ENCODE results near the gene PRKG1.

PRKG1 gene

GRCh38 chr10:51170518-51171245 is 96.4 kb downstream of the PRKG1 start:
- WGBS, 2 experiments (ENCODE audit: insufficient coverage in 2 of 2) = 95 to 100% methylated on average over 1 to 2 of the region's 2 CpGs
- Histone ChIP-seq H3K27ac (ENCODE audit: low read depth, low read length, severe bottlenecking) (no peak overlapping the region), H3K4me1 (ENCODE audit: control insufficient read depth, insufficient read depth, low read length, poor library complexity, severe bottlenecking) (no peaks in the 10 kb centered on the region), H3K36me3 (ENCODE audit: control insufficient read depth, insufficient read depth, low read length) (no peaks in the 10 kb centered on the region), H3K4me3 (ENCODE audit: extremely low read depth, insufficient read depth, low read length, poor library complexity, severe bottlenecking) (no peak overlapping the region), H3K9me3 (ENCODE audit: control insufficient read depth, low read length) (no peaks in the 10 kb centered on the region)

GRCh38 chr10:51171946-51172345 is 97.7 kb downstream of the PRKG1 start:
- Histone ChIP-seq H3K4me3 (ENCODE audit: extremely low read depth, insufficient read depth, low read length, poor library complexity, severe bottlenecking) (no peak overlapping the region), H3K4me1 (ENCODE audit: control insufficient read depth, insufficient read depth, low read length, poor library complexity, severe bottlenecking) (no peaks in the 10 kb centered on the region), H3K36me3 (ENCODE audit: control insufficient read depth, insufficient read depth, low read length) (no peaks in the 10 kb centered on the region), H3K9me3 (ENCODE audit: control insufficient read depth, low read length) (no peaks in the 10 kb centered on the region), H3K27ac (ENCODE audit: low read depth, low read length, severe bottlenecking) (no peak overlapping the region)
- no CpG with 5 or more reads among the region's 2 CpGs for WGBS, 2 experiments (ENCODE audit: insufficient coverage in 2 of 2)

GRCh38 chr10:51176976-51177695 is 102.8 kb downstream of the PRKG1 start:
- no peaks in the 10 kb centered on the region for H3K4me1 ChIP-seq (ENCODE audit: control insufficient read depth, insufficient read depth, low read length, poor library complexity, severe bottlenecking)
- H3K4me3 ChIP-seq (ENCODE audit: extremely low read depth, insufficient read depth, low read length, poor library complexity, severe bottlenecking) = no peak overlapping the region
- no peaks in the 10 kb centered on the region for H3K9me3 ChIP-seq (ENCODE audit: control insufficient read depth, low read length)
- no peaks in the 10 kb centered on the region for H3K36me3 ChIP-seq (ENCODE audit: control insufficient read depth, insufficient read depth, low read length)
- H3K27ac ChIP-seq (ENCODE audit: low read depth, low read length, severe bottlenecking) = no peak overlapping the region

- Histone ChIP-seq H3K4me1 (ENCODE audit: control insufficient read depth, insufficient read depth, low read length, poor library complexity, severe bottlenecking) (no peaks in the 10 kb centered on the region), H3K9me3 (ENCODE audit: control insufficient read depth, low read length) (no peaks in the 10 kb centered on the region), H3K4me3 (ENCODE audit: extremely low read depth, insufficient read depth, low read length, poor library complexity, severe bottlenecking) (no peak overlapping the region), H3K27ac (ENCODE audit: low read depth, low read length, severe bottlenecking) (no peak overlapping the region), H3K36me3 (ENCODE audit: control insufficient read depth, insufficient read depth, low read length) (no peaks in the 10 kb centered on the region)
Measured at GRCh38 chr10:51178634-51179033, 104.3 kb downstream of the PRKG1 start.

GRCh38 chr10:51180141-51180540 is 105.9 kb downstream of the PRKG1 start:
- 83 to 96% methylated on average over 1 to 4 of the region's 4 CpGs for WGBS, 2 experiments (ENCODE audit: insufficient coverage in 2 of 2)
- H3K4me1 ChIP-seq (ENCODE audit: control insufficient read depth, insufficient read depth, low read length, poor library complexity, severe bottlenecking) = no peaks in the 10 kb centered on the region
- H3K9me3 ChIP-seq (ENCODE audit: control insufficient read depth, low read length) = no peaks in the 10 kb centered on the region

GRCh38 chr10:51183783-51184182 is 109.5 kb downstream of the PRKG1 start:
- Histone ChIP-seq H3K36me3 (ENCODE audit: control insufficient read depth, insufficient read depth, low read length) (no peaks in the 10 kb centered on the region), H3K27ac (ENCODE audit: low read depth, low read length, severe bottlenecking) (no peak overlapping the region), H3K4me3 (ENCODE audit: extremely low read depth, insufficient read depth, low read length, poor library complexity, severe bottlenecking) (no peak overlapping the region), H3K4me1 (ENCODE audit: control insufficient read depth, insufficient read depth, low read length, poor library complexity, severe bottlenecking) (no peaks in the 10 kb centered on the region), H3K9me3 (ENCODE audit: control insufficient read depth, low read length) (no peaks in the 10 kb centered on the region)

More at GRCh38 chr10:51180141-51180540, 105.9 kb downstream of the PRKG1 start:
- Histone ChIP-seq H3K27ac (ENCODE audit: low read depth, low read length, severe bottlenecking) (no peak overlapping the region), H3K36me3 (ENCODE audit: control insufficient read depth, insufficient read depth, low read length) (no peaks in the 10 kb centered on the region), H3K4me3 (ENCODE audit: extremely low read depth, insufficient read depth, low read length, poor library complexity, severe bottlenecking) (no peak overlapping the region)

GRCh38 chr10:51186361-51186760 is 112.1 kb downstream of the PRKG1 start:
- Histone ChIP-seq H3K4me1 (ENCODE audit: control insufficient read depth, insufficient read depth, low read length, poor library complexity, severe bottlenecking) (no peaks in the 10 kb centered on the region), H3K36me3 (ENCODE audit: control insufficient read depth, insufficient read depth, low read length) (no peaks in the 10 kb centered on the region), H3K4me3 (ENCODE audit: extremely low read depth, insufficient read depth, low read length, poor library complexity, severe bottlenecking) (no peak overlapping the region), H3K9me3 (ENCODE audit: control insufficient read depth, low read length) (no peaks in the 10 kb centered on the region), H3K27ac (ENCODE audit: low read depth, low read length, severe bottlenecking) (no peak overlapping the region)
- WGBS, 2 experiments (ENCODE audit: insufficient coverage in 2 of 2) = 75 to 100% methylated on average over 1 of the region's 2 CpGs

- H3K4me3 ChIP-seq (ENCODE audit: extremely low read depth, insufficient read depth, low read length, poor library complexity, severe bottlenecking) = no peak overlapping the region
- H3K27ac ChIP-seq (ENCODE audit: low read depth, low read length, severe bottlenecking) = no peak overlapping the region
- 80 to 100% methylated on average over 1 of the region's 2 CpGs for WGBS, 2 experiments (ENCODE audit: insufficient coverage in 2 of 2)
- no peaks in the 10 kb centered on the region for H3K4me1 ChIP-seq (ENCODE audit: control insufficient read depth, insufficient read depth, low read length, poor library complexity, severe bottlenecking)
- H3K36me3 ChIP-seq (ENCODE audit: control insufficient read depth, insufficient read depth, low read length) = no peaks in the 10 kb centered on the region
- no peaks in the 10 kb centered on the region for H3K9me3 ChIP-seq (ENCODE audit: control insufficient read depth, low read length)
Measured at GRCh38 chr10:51188008-51188407, 113.7 kb downstream of the PRKG1 start.

GRCh38 chr10:51188866-51189265 is 114.6 kb downstream of the PRKG1 start:
- Histone ChIP-seq H3K4me3 (ENCODE audit: extremely low read depth, insufficient read depth, low read length, poor library complexity, severe bottlenecking) (no peak overlapping the region), H3K4me1 (ENCODE audit: control insufficient read depth, insufficient read depth, low read length, poor library complexity, severe bottlenecking) (no peaks in the 10 kb centered on the region), H3K36me3 (ENCODE audit: control insufficient read depth, insufficient read depth, low read length) (no peaks in the 10 kb centered on the region), H3K9me3 (ENCODE audit: control insufficient read depth, low read length) (no peaks in the 10 kb centered on the region), H3K27ac (ENCODE audit: low read depth, low read length, severe bottlenecking) (no peak overlapping the region)
- WGBS, 2 experiments (ENCODE audit: insufficient coverage in 2 of 2) = 71% methylated on average over 1 of the region's 2 CpGs; no CpG with 5 or more reads in 1 of the 2 experiments

GRCh38 chr10:51196508-51197175 is 122.4 kb downstream of the PRKG1 start:
- Histone ChIP-seq H3K27ac (ENCODE audit: low read depth, low read length, severe bottlenecking) (no peak overlapping the region), H3K4me1 (ENCODE audit: control insufficient read depth, insufficient read depth, low read length, poor library complexity, severe bottlenecking) (no peaks in the 10 kb centered on the region), H3K9me3 (ENCODE audit: control insufficient read depth, low read length) (no peaks in the 10 kb centered on the region), H3K4me3 (ENCODE audit: extremely low read depth, insufficient read depth, low read length, poor library complexity, severe bottlenecking) (no peak overlapping the region), H3K36me3 (ENCODE audit: control insufficient read depth, insufficient read depth, low read length) (no peaks in the 10 kb centered on the region)
- WGBS, 2 experiments (ENCODE audit: insufficient coverage in 2 of 2) = no CpG with 5 or more reads among the region's 1 CpG

- H3K4me3 ChIP-seq (ENCODE audit: extremely low read depth, insufficient read depth, low read length, poor library complexity, severe bottlenecking) = no peak overlapping the region
- no peaks in the 10 kb centered on the region for H3K36me3 ChIP-seq (ENCODE audit: control insufficient read depth, insufficient read depth, low read length)
- no peaks in the 10 kb centered on the region for H3K4me1 ChIP-seq (ENCODE audit: control insufficient read depth, insufficient read depth, low read length, poor library complexity, severe bottlenecking)
- WGBS, 2 experiments (ENCODE audit: insufficient coverage in 2 of 2) = no CpG with 5 or more reads among the region's 3 CpGs
- no peaks in the 10 kb centered on the region for H3K9me3 ChIP-seq (ENCODE audit: control insufficient read depth, low read length)
- no peak overlapping the region for H3K27ac ChIP-seq (ENCODE audit: low read depth, low read length, severe bottlenecking)
Measured at GRCh38 chr10:51198170-51198569, 123.9 kb downstream of the PRKG1 start.
